ENCODE data around the gene RAB37.

- TF ChIP-seq, protein P1, sequence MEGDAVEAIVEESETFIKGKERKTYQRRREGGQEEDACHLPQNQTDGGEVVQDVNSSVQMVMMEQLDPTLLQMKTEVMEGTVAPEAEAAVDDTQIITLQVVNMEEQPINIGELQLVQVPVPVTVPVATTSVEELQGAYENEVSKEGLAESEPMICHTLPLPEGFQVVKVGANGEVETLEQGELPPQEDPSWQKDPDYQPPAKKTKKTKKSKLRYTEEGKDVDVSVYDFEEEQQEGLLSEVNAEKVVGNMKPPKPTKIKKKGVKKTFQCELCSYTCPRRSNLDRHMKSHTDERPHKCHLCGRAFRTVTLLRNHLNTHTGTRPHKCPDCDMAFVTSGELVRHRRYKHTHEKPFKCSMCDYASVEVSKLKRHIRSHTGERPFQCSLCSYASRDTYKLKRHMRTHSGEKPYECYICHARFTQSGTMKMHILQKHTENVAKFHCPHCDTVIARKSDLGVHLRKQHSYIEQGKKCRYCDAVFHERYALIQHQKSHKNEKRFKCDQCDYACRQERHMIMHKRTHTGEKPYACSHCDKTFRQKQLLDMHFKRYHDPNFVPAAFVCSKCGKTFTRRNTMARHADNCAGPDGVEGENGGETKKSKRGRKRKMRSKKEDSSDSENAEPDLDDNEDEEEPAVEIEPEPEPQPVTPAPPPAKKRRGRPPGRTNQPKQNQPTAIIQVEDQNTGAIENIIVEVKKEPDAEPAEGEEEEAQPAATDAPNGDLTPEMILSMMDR (IDR thresholded peaks at IDR 0.05) = no peak
- no peak for TF ChIP-seq POLR2A (IDR thresholded peaks at IDR 0.05)
Measured at GRCh38 chr17:74749279-74750038, 12.4 kb downstream of the RAB37 start.

Data from body of pancreas (tissue), 4 donors.